ENCODE results near the gene TSEN34. TPM values are rescaled to one million over a fixed set of nuclear protein-coding genes. Genes with fewer than 3 reads are reported as not detected.
A peak's percentile ranks its signal among the peaks of the same experiment; 100 is the strongest.

The TSEN34 gene
- total RNA-seq, 1 experiment from 2014 or later = 32.0 TPM

DNA sequence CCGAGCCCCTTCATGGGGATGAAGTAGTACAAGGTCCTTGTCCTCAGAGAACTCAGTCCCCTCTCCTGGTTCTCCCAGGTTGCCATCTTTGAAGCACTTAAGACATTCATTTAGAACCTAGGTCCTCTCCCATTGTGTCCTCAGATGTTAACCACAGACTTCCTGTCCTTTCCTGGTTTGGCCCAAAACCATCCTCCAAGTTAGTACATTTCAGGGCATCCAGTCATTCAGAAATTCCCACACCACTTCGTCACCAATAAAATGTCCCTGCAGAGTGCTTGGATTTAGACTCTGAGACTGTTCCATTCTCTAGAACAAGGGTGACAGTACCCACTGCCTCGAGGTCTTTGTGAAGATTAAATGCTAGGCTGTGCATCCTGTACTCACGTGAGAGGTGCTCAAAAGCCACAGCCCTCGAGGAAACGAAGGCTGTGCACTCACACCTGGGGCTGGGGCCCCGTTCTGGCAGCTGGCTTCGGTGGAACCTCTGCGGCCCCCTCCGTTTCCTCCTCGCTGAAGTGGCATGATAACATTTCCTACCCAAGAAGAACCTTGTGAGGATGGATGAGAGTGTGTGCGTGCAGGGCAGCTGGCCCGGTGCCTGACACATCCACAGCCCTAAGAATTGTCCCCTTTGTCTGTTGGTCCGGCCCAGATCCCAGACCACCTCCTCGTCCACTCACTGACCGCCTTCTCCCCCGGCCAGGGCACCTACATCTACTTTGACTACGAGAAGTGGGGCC is 36.3 kb upstream of the TSEN34 start (continued):
- TF ChIP-seq ZMAT4 (CRISPR knock-in tag; IDR thresholded peaks at IDR 0.05) = no peak
- no peak for TF ChIP-seq ZSCAN18 (CRISPR knock-in tag; IDR thresholded peaks at IDR 0.05)
- TF ChIP-seq IRF2 (CRISPR knock-in tag; IDR thresholded peaks at IDR 0.05; ENCODE audit: borderline replicate concordance, low read depth) = no peak
- TF ChIP-seq ETV6 (CRISPR knock-in tag; IDR thresholded peaks at IDR 0.05) = no peak
- TF ChIP-seq NR1H2 (CRISPR knock-in tag; IDR thresholded peaks at IDR 0.05) = no peak
- TF ChIP-seq, protein P1, sequence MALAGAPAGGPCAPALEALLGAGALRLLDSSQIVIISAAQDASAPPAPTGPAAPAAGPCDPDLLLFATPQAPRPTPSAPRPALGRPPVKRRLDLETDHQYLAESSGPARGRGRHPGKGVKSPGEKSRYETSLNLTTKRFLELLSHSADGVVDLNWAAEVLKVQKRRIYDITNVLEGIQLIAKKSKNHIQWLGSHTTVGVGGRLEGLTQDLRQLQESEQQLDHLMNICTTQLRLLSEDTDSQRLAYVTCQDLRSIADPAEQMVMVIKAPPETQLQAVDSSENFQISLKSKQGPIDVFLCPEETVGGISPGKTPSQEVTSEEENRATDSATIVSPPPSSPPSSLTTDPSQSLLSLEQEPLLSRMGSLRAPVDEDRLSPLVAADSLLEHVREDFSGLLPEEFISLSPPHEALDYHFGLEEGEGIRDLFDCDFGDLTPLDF (CRISPR knock-in tag; IDR thresholded peaks at IDR 0.05) = no peak
- TF ChIP-seq, protein P2, sequence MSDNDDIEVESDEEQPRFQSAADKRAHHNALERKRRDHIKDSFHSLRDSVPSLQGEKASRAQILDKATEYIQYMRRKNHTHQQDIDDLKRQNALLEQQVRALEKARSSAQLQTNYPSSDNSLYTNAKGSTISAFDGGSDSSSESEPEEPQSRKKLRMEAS (CRISPR knock-in tag; IDR thresholded peaks at IDR 0.05) = no peak

- ChIA-PET CTCF (interaction anchor here (0.5 to 1.4 kb wide), 4 partner anchors 9 to 408 kb away, joined by 3 to 7 read pairs (median 4); partner anchors contain the start of gene CNOT3), POLR2A (interaction anchor here (0.9 to 1.3 kb wide), 2 partner anchors 8 to 19 kb away, joined by 3 to 5 read pairs; partner anchors contain the start of gene CNOT3)
- ATAC-seq = peak; percentile 3
- DNase-seq (ENCODE audit: low spot score) = peak; percentile 38
- Mint-ChIP-seq H3K27me3 (ENCODE audit: low read depth) (no peaks in the 10 kb centered on the region; the same call in 1 of the 2 replicates), H3K36me3 (peaks cover 49% of the 10 kb centered on the region), H3K27ac (no peak overlapping the region), H3K4me3 (no peak overlapping the region), H3K4me1 (peaks cover 12% of the 10 kb centered on the region), H3K9me3 (no peaks in the 10 kb centered on the region)
- no peak for TF ChIP-seq OVOL2 (CRISPR knock-in tag; IDR thresholded peaks at IDR 0.05; ENCODE audit: borderline replicate concordance)
- no peak for TF ChIP-seq GTF2I (CRISPR knock-in tag; conservative IDR thresholded peaks at IDR 0.05)
- TF ChIP-seq, protein P3, sequence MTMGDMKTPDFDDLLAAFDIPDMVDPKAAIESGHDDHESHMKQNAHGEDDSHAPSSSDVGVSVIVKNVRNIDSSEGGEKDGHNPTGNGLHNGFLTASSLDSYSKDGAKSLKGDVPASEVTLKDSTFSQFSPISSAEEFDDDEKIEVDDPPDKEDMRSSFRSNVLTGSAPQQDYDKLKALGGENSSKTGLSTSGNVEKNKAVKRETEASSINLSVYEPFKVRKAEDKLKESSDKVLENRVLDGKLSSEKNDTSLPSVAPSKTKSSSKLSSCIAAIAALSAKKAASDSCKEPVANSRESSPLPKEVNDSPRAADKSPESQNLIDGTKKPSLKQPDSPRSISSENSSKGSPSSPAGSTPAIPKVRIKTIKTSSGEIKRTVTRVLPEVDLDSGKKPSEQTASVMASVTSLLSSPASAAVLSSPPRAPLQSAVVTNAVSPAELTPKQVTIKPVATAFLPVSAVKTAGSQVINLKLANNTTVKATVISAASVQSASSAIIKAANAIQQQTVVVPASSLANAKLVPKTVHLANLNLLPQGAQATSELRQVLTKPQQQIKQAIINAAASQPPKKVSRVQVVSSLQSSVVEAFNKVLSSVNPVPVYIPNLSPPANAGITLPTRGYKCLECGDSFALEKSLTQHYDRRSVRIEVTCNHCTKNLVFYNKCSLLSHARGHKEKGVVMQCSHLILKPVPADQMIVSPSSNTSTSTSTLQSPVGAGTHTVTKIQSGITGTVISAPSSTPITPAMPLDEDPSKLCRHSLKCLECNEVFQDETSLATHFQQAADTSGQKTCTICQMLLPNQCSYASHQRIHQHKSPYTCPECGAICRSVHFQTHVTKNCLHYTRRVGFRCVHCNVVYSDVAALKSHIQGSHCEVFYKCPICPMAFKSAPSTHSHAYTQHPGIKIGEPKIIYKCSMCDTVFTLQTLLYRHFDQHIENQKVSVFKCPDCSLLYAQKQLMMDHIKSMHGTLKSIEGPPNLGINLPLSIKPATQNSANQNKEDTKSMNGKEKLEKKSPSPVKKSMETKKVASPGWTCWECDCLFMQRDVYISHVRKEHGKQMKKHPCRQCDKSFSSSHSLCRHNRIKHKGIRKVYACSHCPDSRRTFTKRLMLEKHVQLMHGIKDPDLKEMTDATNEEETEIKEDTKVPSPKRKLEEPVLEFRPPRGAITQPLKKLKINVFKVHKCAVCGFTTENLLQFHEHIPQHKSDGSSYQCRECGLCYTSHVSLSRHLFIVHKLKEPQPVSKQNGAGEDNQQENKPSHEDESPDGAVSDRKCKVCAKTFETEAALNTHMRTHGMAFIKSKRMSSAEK (CRISPR knock-in tag; IDR thresholded peaks at IDR 0.05; ENCODE audit: borderline replicate concordance) = no peak
- TF ChIP-seq SOX15 (CRISPR knock-in tag; IDR thresholded peaks at IDR 0.05) = no peak
Observed at GRCh38 chr19:54155694-54156093, 35.4 kb upstream of the TSEN34 start.

DNA sequence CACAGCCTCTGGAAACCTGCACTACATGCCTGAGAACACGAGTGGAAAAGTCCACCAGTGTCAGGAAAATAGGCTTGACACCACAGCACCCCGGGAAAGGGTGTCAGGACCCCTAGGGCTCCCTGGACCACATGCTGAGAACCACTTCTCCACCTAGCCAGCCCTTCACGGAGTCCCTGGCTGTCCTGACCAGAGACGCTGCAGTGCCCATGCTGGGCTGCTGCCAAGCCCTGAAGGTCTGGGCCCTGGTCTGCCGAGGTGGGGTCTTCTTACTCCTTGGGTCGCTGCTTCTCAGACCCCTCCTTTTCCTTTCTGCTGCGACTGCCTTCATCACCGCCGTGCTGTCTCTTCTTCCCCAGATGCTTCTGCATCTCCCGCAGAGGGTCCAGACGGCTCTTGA is 34.6 kb upstream of the TSEN34 start:
- no peak for DNase-seq (ENCODE audit: low spot score)
- Mint-ChIP-seq H3K27me3 (ENCODE audit: low read depth) (no peaks in the 10 kb centered on the region; the same call in 1 of the 2 replicates), H3K36me3 (peaks cover 42% of the 10 kb centered on the region), H3K9me3 (no peaks in the 10 kb centered on the region), H3K4me1 (peaks cover 16% of the 10 kb centered on the region), H3K4me3 (no peak overlapping the region), H3K27ac (no peak overlapping the region)
- ATAC-seq = no peak
- ChIA-PET POLR2A (interaction anchor here (0.9 to 1.3 kb wide), 2 partner anchors 9 to 20 kb away, joined by 3 to 5 read pairs; partner anchors contain the start of gene CNOT3), CTCF (interaction anchor here (0.6 to 1.4 kb wide), 3 partner anchors 19 to 363 kb away, joined by 3 to 7 read pairs (median 3); partner anchors contain the start of gene CNOT3)
- TF ChIP-seq SMAD3 (CRISPR knock-in tag; IDR thresholded peaks at IDR 0.05; ENCODE audit: borderline replicate concordance) (no peak), ZNF219 (CRISPR knock-in tag; IDR thresholded peaks at IDR 0.05; ENCODE audit: borderline replicate concordance) (no peak), ZNF423 (CRISPR knock-in tag; IDR thresholded peaks at IDR 0.05) (no peak), MXD4 (CRISPR knock-in tag; IDR thresholded peaks at IDR 0.05; ENCODE audit: borderline replicate concordance) (no peak), CREB1 (CRISPR knock-in tag; IDR thresholded peaks at IDR 0.05) (no peak)
- TF ChIP-seq, protein P4, sequence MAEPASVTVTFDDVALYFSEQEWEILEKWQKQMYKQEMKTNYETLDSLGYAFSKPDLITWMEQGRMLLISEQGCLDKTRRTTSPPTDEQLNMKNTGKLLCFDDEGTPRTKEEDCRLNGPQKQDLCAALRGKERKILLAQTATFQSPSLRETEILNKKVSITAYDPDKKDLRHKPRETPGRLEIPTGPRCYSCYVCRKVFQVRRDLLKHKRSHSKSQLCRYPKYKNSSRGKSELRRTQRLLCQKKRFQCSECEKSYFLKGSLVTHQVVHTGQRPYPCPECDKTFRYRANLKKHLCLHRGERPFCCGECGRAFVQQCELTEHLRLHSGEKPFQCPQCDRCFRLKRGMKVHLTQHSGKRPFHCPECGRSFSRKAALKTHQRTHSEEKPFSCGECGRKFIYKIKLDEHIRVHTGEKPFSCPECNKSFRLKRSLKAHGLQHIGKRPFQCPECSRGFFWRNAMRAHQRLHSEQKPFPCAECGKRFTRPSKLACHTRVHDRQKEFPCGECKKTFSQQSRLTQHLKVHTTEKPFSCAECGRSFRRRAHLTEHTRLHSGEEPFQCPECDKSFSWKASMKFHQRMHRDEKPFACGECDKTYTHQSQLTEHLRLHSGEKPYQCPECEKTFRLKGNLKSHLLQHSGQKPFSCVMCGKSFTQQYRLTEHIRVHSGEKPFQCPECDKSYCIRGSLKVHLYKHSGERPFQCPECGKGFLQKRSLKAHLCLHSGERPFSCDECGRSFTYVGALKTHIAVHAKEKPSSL (CRISPR knock-in tag; conservative IDR thresholded peaks at IDR 0.05) = no peak
- TF ChIP-seq, protein P5, sequence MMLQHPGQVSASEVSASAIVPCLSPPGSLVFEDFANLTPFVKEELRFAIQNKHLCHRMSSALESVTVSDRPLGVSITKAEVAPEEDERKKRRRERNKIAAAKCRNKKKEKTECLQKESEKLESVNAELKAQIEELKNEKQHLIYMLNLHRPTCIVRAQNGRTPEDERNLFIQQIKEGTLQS (CRISPR knock-in tag; conservative IDR thresholded peaks at IDR 0.05) = no peak
- TF ChIP-seq, protein P6, sequence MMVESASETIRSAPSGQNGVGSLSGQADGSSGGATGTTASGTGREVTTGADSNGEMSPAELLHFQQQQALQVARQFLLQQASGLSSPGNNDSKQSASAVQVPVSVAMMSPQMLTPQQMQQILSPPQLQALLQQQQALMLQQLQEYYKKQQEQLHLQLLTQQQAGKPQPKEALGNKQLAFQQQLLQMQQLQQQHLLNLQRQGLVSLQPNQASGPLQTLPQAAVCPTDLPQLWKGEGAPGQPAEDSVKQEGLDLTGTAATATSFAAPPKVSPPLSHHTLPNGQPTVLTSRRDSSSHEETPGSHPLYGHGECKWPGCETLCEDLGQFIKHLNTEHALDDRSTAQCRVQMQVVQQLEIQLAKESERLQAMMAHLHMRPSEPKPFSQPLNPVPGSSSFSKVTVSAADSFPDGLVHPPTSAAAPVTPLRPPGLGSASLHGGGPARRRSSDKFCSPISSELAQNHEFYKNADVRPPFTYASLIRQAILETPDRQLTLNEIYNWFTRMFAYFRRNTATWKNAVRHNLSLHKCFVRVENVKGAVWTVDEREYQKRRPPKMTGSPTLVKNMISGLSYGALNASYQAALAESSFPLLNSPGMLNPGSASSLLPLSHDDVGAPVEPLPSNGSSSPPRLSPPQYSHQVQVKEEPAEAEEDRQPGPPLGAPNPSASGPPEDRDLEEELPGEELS (CRISPR knock-in tag; IDR thresholded peaks at IDR 0.05) = no peak
